Hematopoietic multipotent progenitor cell treated with erythropoietin and hydrocortisone succinate and interleukin-3 and kit ligand, for 8 days (in vitro differentiated cells): ENCODE measurements around the gene SIGLECL1.
A peak's percentile ranks its signal among the peaks of the same experiment; 100 is the strongest.

Source experiments
- DNase-seq: peaks from one replicate; pipeline ENCODE4 v3.0.0-alpha.2; 2015

Gene SIGLECL1

DNA sequence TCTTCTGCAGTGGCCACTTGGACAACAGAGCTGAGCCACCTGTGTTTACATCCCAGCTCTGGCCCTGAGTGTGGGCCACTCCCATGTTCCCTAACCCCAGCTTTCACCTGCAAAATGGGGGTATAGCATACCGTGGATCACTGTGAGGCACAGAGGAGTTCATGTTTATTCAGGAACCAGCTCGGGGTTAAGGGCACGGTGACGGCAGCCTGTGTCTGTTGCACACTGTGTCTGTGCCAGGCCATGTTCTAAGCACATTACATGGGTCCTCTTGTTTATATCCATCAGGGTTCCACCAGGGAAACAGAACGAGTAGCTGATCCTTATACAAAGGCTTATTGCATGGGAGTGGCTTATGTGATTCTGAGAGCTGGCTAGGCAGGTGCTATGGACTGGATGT is 46.5 kb downstream of the SIGLECL1 start:
- DNase-seq, result no peak

DNA sequence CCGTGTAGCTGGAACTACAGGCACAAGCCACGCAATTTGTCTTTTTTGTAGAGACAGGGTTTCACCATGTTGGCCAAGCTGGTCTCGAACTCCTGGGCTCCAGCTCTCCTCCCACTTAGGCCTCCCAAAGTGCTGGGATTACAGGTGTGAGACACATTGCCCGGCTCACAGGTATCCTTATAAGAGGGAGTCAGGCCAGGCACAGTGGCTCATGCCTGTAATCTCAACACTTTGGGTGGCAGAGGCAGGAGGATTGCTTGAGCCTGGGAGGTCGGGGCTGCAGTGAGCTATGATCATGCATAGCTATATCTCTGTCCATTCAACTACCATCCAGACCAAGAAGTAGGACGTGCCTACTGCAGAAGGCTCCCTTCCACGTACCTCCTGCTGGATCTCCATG is 50.4 kb downstream of the SIGLECL1 start:
- no peak for DNase-seq

DNA sequence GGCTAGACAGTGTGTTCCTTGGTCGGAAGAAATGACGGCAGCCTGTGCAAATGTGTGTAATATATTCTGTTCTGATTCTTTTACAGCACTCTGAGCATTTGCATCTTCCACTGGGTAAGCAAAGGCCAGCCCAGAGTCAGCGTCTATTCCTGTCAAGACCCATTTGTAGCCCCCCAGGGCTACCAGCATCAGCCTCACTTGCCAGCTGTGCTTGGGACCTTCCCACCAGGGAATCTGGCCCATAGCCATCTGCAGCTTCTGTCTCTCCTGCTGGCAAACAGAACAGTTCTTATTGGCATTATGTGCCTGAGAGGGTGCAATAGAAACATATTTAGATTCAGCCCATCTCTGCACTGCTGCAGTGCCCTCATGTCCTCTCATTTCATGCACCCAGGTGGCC is 54.6 kb downstream of the SIGLECL1 start:
- no peak for DNase-seq

DNA sequence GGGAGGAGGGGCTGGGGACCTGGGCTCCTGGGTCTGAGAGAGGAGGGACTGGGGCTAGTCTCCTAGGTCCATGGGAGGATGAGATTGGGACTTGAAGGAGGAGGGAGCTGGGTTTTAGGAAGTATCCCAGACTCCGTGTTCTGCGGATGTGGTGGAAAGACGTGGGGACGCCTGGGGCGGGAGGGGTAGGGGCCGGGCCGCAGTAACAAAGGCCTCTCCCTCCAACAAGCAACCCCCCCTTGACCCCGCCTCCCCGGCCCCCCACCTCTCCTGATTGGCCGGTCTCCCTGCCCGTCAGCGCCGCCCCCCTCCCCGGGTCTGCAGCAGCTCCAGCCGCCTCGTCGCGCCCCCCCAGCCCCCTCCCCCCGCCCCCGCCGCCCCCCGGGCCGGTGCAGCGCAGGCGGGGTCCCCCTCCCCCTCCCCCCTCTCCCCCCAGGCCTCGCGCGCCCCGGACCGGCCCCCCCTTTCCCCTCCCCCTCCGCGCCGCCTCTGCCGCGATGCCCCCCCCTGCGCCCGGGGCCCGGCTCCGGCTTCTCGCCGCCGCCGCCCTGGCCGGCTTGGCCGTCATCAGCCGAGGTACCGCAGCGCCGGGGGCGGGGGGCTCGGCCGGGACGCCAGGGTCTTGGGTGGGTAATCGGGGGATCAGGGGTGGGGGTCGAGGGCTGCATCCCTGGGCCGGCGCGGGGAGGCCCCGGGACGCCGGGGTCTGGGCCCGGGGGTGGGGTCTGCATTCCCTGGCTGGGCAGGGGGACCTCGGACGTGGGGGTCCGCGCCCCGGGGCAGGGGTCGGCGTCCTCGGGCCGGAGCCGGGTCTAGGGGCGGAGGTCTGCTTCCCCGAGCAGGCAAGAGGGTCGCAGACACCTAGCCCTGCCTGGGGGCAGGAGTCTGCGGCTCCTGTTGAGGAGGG is 60.7 kb downstream of the SIGLECL1 start, which contains the start of gene IGLON5:
Gene IGLON5 (plus strand): TSS at position 294 of the 907 bp plus-strand sequence. CDS start 204 bp downstream, at position 498.
- DNase-seq, result no peak

DNA sequence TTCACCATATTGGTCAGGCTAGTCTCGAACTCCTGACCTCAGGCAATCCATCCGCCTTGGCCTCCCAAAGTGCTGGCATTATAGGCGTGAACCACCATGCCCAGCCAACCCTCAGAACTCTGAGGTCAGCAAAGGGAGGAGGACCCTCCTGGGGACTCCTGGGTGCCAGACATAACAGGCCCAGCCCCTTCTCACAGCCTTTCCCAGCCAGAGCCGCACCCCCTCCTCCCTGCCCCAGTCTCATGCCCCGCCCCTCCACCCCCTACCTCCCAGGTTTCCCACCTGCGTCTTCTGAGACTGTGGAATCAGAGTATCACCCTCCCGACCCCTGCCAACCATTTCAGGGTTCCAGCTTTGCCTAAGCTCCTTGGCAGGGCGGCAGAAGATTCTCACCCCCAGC is 65.8 kb downstream of the SIGLECL1 start:
- DNase-seq, result no peak

DNA sequence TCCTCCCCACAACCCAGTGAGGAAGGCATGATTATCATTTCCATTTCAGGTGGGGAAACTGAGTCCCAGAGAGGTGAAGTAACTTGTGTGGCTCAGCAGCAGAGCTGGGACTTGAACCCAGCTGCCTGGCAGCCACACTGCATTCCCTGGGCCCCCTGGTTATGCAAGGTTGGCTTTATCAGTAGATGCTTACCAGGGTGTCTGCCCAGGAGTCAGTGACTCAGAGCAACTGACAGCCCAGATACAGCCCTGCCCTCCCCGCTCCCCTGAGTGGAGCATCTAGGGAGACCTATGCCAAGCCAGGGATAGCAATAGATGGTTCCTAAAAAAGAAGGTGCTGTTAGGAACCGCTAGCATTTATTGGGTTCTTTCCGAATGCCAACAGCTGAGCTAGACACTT is 66.5 kb downstream of the SIGLECL1 start:
- peak; percentile 56 for DNase-seq

DNA sequence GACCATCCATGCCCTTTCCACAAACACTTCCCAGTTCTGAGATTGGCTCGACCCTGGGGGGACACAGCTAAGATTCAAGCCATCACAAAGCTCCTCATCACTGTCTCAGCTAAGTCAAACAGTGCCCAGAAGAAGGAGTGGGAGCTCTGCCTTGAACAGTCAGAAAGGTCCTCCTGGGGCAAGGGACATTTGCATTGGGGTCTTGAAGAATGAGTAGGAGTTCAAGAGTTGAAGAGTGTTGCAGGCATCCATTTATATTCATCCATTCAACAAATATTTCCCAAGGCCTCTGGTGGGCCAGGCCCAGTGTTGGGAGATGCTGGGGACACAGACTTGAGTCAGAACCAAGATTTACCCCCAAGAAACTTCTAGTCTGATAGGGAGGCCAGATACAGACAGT is 67.1 kb downstream of the SIGLECL1 start:
- DNase-seq, result no peak
